Activated T-cell treated with anti-CD3 and anti-CD28 coated beads for 48 hours (primary cell): ENCODE results near the gene HECTD3.

Source experiments
- DNase-seq: peaks from one replicate; pipeline ENCODE4 v3.0.0-alpha.2; 2020; ENCODE audit warnings: low read depth

The HECTD3 gene

GRCh38 chr1:45010855-45011811, at the start of gene HECTD3:
HECTD3 (minus strand) TSS chr1:45011324; CDS start chr1:45011257, 67 bp downstream.
- peak; percentile 59 for DNase-seq

GRCh38 chr1:45059829-45060228, 48.7 kb upstream of the HECTD3 start:
- DNase-seq: no peak

GRCh38 chr1:45057542-45057941, 46.4 kb upstream of the HECTD3 start:
- no peak for DNase-seq

- DNase-seq: no peak
Measured at GRCh38 chr1:45051005-45051772, 40.1 kb upstream of the HECTD3 start.

- DNase-seq: no peak
Measured at GRCh38 chr1:45047032-45047431, 35.9 kb upstream of the HECTD3 start.

- DNase-seq: no peak
Measured at GRCh38 chr1:45044916-45045315, 33.8 kb upstream of the HECTD3 start.

- DNase-seq: no peak
Measured at GRCh38 chr1:45043094-45043493, 32.0 kb upstream of the HECTD3 start.

GRCh38 chr1:45040297-45040696, 29.2 kb upstream of the HECTD3 start:
- DNase-seq: no peak

GRCh38 chr1:45038661-45039364, 27.7 kb upstream of the HECTD3 start:
- no peak for DNase-seq

- no peak for DNase-seq
Measured at GRCh38 chr1:45038240-45038639, 27.1 kb upstream of the HECTD3 start.

GRCh38 chr1:45037456-45037855, 26.3 kb upstream of the HECTD3 start:
- no peak for DNase-seq

- no peak for DNase-seq
Measured at GRCh38 chr1:45035631-45036301, 24.6 kb upstream of the HECTD3 start.

GRCh38 chr1:45033356-45033755, 22.2 kb upstream of the HECTD3 start:
- DNase-seq: no peak

GRCh38 chr1:45032837-45033236, 21.7 kb upstream of the HECTD3 start:
- DNase-seq: no peak

GRCh38 chr1:45026446-45026845, 15.3 kb upstream of the HECTD3 start:
- DNase-seq: no peak

GRCh38 chr1:45023663-45024062, 12.5 kb upstream of the HECTD3 start:
- no peak for DNase-seq

- peak; percentile 56 for DNase-seq
Measured at GRCh38 chr1:45018599-45019230, 7.6 kb upstream of the HECTD3 start.

- DNase-seq: no peak
Measured at GRCh38 chr1:45016767-45017166, 5.6 kb upstream of the HECTD3 start.

GRCh38 chr1:45016090-45016697, 5.1 kb upstream of the HECTD3 start:
- no peak for DNase-seq

GRCh38 chr1:45015683-45016082, 4.6 kb upstream of the HECTD3 start:
- no peak for DNase-seq
